Medulla oblongata (tissue), 1 donor: ENCODE measurements around the gene DIAPH1.

Experiments
- DNase-seq: peaks from one replicate; pipeline ENCODE4 v3.0.0-alpha.2; 2015; ENCODE audit errors: extremely low spot score

The DIAPH1 gene

DNA sequence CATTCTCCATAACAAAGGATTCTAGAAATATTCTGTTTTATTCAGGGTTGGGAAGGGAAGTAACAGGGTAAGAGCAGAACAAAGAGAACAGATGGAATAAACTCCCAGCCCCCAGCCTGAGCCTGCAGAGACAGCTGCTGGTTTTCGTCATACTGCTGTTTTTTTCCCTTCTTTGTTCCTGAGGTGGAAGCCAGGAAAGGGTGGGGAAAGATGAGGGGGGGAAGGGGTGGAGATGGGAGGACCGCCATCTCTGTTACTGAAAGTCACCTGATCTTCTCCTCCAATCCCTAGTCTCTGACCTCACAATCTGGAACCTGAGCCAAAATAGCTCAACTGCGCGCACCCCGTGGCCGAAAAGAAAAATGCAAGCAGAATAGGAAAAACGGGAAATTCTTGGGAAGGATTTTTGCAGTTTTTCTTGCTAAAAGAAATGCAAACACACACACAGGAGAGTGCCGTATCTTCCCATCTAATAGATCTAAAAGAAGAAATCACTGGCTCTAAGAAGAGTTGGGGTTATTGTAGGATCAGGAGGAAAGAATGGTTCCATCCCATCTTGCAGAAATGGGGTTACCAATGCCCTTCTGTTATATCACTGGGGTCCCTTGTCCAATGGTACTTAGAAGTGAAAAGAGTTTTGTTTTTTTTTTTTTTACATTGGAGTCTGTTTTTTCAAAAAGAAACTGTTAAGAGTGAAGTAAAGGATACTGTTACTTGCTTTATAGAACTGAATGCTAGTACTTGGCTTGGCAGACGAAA, 57.9 kb downstream of the DIAPH1 start:
- peak; percentile 97 for DNase-seq

DNA sequence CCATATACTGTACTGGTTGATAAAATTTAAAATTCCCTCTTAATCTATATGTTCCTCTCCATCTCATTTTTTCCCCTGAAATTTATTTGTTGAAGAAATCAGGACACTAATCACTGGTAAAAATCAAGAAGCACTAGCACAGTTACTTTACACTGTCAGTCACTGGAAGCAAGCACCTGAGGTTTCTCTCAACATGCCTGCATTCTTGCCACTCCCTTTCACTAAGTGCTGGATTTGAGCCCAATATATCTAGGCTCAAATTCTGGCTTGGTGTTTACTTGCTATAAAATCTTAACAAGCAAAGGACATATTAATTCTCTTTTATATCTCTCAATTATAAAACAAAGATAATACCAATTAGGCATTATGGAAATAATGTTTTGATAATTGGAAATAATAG, 58.6 kb downstream of the DIAPH1 start:
- peak; percentile 36 for DNase-seq

DNA sequence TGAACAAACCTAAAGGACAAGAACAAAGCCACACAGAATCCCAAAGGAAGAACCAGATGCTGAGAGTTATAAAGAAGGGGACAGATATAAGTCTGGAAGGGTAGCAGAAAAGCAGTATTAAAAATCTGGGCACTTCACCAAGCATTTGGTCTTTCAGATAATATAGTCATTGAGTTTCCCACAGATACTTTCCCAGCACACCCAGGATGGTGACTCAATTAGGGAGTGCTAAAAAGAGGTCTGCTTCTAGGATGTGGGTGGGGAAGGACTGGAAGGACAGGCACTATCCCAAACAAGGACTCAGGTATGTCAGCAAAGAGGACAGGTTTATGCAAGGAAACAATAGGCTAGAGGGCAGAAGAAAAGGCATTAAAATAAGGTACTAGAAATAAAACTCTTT, 59.3 kb downstream of the DIAPH1 start:
- peak; percentile 26 for DNase-seq

DNA sequence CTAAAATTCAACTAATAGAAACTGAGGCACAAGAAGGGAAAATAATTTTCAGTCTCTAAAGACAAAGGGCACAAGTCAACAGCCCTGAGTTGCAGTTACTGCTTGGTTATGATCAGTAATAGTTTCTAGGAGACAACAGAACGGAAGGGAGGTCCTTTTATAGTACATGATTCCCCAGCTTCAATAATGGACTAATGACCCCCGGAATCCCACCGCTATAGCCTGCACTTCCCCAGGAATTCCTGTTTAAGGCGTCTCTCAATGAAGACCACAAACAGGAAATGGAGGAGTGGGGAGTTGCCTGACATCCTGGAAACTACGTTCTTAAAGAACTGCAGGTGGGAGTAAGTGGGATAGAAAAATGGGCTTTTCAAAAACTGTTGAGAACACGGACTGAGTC, 60.6 kb downstream of the DIAPH1 start:
- DNase-seq: no peak

DNA sequence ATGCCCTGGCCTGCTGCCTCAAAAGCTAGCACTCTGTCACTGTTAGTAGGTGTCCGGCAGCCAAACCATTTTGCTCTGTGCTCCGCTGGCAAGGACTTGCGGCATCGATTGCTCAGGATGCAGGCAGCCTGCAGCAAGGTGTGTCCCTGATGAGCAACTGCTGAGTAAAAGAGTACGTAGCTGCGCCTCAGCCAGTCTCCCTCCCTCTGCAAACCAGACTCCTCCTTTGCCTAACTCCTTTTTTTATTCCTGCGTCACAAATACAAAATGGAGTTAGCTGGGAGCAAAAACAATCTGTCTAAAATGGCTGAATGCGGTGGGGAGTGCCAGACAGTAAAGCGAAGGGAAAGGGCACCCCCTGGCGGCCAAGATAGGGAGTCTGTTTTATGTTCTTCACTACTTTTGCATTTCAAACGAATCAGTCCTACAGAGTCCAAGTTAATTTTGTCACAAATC, 61.1 kb downstream of the DIAPH1 start:
- peak; percentile 96 for DNase-seq

DNA sequence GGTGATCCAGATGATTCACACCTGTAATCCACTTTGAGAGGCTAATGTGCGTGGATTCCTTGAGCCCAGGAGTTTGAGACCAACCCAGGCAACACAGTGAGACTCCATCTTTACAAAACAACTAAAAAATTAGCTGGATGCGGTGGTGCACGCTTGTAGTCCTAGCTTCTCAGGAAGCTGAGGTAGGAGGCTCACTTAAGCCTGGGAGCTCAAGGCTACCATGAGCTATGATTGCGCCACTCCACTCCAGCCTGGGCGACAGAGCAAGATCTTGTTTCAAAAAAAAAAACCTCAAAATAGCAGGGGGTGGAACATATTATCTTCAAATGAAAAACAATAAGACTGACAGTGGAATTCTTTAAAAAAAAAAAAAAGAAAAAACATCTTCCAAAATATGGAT, 70.9 kb downstream of the DIAPH1 start:
- no peak for DNase-seq

DNA sequence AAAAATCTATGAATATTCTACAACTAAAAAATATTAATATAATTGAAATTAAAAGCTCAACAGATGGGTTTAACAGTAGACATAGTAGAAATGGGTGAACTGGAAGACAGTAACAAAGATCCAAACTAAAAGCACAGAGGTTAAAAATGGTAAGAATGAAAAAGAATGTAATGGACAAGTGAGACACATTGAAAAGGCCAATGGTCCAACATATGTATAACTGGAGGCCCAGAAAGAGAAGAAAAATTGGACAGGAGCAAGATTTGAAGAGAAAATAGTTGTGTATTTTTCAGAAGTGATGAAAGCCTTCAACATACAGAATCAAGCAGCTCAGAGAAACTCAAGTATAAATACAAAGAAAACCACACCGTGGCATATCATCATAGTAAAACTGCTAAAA, 71.3 kb downstream of the DIAPH1 start:
- no peak for DNase-seq

DNA sequence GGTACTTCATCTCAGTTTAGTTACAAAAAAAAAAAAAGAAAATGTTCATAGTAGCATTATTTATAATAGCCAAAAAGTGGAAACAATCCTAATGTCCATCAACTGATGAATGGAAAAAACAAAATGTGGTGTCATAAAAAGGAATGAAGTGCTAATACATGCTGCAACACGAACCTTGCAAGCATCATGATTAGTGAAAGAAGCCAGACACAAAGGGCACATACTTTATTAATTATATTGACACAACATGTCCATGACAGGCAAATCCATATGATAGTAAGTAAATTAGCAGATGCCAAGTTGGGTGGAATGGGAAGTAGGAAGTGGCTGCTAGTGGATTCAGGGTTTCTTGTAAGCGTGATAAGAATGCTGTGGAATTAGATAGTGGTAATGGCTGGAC, 75.7 kb downstream of the DIAPH1 start:
- no peak for DNase-seq

DNA sequence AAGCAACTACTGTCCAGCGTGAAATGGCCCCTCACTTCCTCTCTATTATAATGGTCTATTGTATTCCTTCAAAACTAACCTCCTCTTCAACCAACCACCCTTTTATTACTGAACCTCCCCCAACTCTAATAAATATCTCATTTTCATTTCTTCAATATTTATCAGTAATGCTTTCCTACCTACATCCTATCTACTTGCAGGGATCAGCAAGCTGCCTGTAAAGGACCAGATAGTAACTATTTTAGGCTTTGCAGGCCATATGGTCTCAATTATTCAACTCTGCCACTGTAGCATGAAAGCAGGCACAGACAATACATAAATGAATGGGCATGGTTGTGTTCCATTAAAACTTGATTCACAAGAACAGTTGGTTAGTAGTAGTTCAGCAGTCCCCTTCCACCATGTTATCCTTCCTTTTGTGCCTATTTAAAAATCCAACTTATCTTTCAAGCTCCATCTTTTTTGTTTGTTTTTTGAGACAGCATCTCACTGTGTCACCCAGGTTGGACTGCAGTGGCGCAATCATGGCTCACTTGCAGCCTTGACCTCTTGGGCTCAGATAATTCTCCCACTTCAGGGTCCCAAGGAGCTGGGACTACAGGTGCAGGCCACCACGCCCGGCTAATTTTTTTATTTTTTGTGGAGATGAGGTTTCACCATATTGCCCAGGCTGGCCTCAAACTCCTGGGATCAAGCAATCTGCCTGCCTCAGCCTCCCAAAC, 84.1 kb downstream of the DIAPH1 start:
- no peak for DNase-seq

DNA sequence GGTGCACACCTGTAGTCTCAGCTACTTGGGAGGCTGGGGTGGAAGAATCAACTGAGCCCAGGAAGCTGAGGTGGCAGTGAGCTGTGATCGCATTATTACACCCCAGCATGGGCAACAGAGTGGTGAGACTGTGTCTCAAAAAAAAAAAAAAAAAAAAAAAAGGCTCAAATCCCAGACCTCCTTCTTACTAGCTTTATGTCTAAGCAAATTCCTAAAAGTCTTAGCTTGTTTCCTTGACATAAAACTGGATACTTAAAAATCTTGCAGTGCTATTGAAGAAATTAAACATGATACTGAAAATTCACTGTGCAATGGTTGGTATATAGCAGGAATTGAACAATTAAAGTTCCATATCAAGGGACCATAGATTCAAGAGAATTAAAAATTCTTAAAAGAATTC, 84.9 kb downstream of the DIAPH1 start:
- DNase-seq: no peak

DNA sequence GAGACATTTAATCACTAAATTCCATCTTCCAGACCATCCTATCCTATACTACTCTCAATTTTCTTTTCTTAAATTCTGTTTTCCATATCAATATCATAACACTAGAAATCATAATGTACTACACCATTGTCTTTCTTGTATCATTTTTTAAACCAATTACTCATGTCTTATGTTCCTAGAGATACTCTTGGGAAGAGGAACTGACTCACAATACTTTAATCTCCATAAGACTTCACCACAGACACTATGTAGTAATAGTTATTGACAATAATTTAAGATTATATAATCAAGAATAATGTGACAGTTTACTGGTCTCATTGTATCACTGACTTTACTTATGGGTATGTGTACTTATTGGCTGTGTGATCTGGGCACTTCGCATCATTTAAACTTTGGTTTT, 86.1 kb downstream of the DIAPH1 start:
- no peak for DNase-seq

DNA sequence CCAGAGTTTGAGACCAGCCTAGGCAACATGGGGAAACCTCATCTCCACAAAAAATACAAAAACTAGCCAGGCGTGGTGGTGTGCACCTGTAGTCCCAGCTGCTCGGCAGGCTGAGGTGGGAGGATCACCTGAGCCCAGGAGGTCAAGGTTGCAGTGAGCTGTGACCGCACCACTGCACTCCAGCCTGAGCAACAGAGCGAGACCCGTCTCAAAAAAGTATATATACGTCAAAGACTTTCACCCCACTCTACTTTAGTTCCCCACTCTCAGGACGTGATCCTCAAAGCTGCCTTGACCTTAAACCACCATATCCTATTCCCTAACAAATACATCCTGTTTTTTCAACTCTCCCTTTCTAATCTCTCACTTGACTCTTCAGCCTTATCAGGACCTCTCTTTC, 88.9 kb downstream of the DIAPH1 start:
- no peak for DNase-seq

DNA sequence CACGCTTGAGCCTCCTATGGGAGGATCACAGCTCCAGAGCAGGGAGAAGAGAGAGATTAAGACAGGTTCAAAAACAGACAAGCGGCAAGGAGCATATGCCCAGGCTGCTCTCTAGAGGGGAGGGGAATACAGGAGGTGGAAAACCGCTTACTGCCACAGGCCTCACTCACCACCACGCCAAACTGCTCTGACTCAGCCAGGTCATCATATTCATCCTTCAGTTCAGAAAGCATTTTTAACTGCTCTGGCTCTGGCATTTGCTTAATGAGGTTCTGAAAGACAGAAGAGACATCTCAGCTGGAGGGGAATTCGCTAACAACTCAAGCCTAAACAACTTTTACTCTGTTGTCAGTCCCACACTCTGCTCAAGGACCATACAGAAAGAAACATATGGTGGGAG, 89.8 kb downstream of the DIAPH1 start:
- no peak for DNase-seq

DNA sequence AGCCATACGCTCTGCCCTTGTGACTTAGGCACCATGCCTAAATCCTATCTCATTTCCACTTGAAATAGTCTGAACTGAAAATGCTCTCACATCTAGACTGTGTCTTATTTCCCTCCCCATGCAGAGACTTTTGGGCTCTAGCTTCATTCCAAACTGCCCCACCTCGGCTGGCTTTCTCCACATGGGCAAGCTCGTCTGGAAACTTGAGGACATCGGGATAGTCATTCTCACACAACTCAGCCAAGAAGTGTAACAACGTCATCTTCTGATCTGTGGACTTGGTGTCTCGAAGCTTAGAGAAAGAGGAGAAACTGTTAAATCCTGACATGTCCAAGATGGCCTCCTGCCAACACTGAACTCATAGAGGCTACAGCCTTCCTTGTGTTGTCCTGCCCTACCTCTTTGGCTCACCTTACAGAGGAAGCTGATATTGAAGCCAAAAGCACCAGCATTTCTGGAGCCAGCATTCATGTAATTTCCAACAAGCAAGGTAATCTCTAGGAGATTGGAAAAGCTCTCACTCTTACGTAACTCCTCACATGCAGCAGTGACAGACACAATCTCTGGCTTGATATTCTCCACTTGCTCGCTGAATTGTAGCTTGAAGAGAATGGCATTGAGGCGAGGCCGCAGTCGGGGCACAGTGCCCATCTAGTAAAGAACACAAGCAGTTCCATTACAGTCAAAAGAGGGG, 90.4 kb downstream of the DIAPH1 start:
- DNase-seq: no peak

DNA sequence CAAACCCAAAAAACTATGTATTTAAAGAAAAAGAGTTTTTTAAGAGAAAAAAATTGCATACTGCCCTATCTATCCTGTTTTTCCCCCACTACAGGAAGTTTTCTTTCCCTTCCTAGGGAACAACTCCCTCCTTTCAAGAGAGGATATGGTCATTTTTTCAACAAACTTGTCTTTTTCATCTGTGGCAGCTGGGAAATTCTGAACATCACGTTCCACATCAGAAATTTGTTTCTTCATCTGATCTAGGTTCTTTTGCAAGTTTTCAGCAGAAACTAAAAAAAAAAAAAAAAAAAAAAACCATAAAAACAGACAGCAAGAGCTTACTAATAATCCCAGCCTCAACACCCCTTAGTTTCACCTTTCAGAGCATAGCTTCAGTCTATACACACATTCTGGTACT, 91.4 kb downstream of the DIAPH1 start:
- no peak for DNase-seq

DNA sequence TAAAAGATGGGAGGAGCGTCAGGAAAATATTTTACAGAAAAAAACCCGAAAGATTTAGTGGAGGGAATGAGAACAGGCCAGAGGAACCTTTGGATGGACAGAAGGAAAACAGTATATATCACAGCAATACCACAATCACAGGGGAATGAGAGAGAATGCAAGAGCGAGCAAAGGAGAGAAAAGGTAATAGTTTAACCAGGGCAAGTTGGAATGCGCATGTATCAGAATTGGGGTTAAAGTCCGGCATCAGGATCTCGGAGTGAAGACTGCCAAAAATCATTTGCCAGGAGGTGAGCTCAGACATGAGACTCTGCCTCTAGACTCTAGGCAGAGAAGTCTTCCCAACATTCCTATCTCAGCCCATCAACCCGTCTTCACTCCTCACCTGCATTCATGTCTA, 93.1 kb downstream of the DIAPH1 start:
- DNase-seq: no peak

DNA sequence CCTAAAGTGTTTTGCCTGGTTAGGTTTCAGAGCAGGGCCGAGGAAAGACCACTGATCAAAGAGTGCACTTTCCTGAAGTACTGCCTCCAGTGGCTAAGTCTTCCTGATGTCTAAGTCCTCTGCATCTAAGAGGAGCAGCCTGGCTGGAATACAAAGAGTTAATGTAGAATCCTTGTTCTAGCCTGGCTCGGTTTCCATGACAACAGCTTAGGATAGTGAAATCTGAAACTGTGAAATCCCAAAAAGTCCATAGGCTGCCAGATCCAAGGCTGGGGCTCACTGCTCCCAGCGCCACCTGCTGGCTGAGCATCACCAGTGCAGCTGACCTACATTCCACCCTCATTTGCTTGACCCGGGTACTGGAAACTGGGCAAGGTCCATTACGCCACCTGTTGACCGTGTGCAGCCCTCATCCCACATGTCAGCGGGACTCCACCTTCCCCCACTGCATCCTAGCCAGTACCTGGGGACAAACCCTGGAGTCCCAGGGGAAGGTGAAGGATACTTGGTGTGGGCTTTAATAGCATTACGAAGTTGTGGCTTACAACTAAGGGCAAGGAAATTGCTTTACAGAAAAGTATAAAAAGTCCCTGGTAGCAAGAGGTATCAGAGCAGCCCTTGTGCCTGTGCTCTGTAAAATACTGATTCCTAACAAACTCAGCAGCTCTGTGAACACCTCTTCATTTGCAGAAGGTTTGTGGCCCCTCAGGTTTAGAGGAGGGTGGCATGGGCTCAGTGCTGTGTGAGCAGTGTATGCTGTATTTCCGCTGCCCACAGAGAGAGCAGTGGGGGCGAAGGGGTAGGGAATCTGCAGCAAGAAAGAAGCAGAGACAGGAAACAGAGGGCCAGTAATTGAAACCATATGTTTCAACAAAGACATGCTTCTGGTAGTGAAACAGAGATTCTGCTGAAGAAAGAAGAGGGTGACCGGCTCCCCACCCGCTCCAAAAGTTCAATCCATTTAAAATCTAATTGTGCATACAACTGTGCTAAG, 93.9 kb downstream of the DIAPH1 start:
- DNase-seq: peak; percentile 94

DNA sequence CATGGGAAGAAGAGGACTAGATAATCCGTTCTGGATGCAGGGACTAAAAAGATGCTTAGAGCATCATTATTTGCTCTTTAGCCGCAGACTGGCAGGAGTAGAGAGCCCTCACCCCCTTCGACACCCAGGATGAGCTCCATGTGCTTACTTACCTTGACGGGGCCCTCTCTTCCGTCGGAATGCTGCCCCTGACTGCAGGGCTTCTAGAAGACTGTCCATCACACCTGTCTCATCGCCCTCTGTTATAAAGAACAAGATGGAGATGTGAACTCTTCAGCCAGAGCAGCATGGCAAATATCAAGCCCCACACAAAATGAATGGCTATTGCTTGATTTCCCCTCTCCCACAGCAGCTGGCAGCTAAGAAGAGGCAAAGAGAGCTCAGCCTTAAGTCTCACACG, 94.8 kb downstream of the DIAPH1 start:
- DNase-seq: no peak

DNA sequence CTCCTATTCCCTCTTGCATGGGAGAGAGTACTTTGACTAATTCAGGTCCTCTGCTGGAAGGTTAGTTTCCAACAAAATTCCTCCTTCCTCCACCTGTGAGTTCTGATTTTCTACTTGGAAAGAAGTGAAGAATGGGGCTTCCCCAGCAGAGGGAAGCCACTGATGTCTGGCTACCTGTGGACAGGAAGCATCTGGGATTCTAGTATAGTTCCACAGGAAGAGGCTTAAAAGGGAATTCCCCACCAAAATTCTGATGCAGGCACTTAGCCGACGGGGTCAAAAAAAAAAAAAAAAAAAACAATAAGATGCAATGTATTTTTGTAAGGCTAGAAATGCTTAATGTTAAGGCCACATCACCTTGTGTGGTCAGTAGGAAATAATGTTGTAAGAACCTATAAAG, 96.5 kb downstream of the DIAPH1 start:
- no peak for DNase-seq

DNA sequence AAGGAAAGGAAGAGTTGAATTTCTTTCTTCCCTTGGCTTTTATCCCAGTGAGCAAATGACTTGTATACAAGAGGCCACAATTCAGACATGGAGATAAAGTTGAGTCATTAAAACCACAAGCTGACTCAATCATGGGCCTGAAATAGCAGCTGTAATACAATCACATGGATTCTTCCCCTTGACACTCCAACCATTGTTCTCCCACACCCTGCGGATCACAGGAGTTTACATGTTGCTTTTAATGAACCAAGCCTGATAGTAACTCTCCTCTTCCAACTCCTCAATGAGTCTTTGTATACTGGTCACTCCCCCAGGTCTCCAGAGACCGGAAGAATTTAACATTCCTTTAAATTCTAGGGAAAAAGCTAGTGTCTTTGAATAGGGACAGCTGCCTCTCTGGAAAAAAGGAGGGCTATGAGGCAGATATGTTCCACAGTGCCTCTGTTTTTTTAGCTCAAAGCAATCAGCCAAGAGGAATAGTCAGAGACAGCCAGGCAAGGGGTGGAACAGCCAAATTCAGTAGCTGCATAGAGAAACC, 97.5 kb downstream of the DIAPH1 start:
- peak; percentile 92 for DNase-seq
